Measurements from ENCODE around the gene ZCCHC24.

The ZCCHC24 gene

DNA sequence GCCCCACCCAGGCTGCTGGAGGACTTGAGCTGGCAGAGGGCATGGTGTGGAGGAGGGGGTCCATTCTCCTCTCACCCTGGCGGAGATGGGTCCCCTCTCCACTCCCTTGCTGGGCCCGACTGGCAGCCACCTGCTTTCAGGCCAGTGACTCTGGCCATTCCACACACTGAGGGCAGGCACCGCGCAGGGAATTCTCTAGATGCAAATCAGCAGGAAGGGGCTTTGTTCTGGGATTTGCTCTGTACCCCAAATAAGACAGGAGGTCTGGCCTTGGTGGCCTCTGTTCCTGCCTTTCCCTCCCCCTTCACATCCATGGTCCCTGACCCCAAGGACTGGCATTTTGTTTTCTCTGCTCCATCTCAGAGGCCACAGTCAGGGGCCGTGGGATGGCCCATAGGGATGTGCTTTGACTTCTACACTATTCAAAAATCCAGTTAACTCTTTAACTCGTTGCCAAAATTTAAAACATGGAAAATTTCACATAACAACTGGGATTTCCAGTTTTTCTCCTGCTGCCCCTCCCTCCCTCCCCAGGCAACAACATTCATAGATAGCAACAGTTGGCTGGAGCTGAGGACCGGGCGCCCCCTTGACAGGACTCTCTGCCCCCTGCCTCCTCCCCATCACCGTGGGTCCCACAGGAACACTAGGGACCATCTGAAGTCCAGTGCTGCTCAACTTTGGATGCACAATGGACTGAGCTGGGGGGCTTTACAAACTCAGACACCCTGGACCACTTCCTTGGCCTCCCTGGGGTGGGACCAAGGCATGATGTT, 64.3 kb downstream of the ZCCHC24 start:
- ATAC-seq = no peak

DNA sequence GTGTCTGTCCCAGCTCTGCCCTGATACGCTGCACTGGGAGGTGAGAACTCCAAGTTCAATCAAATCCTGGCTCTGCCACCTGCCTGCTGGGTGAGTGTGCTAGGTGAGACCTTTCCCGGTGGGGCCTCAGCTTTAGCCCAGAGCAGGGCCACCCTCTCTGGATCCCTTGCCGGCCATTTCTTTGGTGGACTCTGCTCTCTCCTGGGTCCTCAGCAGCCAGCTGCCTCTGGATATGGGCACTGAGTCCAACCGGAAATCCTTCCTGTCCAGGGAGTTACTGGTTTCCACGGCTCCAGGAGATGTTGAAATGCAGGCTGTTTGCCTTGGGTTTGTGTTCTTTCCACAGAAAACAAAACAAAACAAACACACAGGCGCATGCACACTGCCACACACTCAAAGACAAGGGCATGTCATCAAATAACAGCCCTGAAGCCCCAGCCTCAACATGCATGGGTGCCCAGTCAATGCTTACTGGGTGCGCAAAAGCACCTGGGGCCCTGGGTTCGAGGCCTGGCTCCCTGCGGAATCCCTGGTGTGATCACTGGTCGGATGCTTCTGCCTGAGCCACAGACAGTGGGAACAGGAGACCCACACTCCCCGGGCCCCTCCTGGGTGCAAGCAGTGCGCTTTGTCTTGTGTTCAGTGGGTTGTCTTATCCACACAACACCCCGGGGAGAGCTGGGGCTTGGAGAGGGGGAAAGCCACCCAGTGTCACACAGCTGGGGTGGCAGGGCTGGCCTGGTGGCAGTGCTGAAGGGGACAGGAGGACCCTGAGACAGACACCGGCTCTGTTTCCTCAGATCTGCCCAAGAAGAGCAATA, 65.1 kb downstream of the ZCCHC24 start:
- no peak for ATAC-seq

DNA sequence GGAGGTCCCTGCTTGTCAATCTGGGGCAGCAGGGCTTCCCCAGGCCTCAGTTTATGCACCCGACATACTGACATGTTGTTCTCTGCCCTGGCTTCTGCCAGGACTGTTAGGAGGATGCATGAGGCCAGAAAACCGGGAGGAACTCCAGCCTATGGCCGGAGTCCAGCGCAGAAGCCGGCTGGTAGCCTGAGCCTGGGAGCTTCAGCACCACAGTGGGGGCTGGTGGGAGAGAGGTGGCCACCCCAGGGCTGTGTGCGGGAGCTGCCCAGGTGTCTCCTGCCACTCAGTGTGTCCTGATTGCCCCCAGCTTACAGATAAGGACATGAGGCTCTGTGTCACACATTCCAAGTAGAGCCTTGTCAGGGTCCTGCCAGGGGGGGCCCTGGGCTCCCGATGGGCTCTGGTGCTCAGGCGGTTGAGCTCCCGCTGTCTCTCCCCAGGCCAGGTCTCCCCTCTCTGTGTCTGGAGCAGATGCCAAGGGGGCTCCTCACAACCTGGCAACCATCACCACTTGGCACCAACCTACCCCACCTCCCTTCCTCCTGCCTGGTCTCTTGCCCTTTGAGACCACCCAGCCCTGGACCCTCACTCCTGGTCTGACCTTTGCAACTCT, 65.8 kb downstream of the ZCCHC24 start:
- ATAC-seq = no peak

DNA sequence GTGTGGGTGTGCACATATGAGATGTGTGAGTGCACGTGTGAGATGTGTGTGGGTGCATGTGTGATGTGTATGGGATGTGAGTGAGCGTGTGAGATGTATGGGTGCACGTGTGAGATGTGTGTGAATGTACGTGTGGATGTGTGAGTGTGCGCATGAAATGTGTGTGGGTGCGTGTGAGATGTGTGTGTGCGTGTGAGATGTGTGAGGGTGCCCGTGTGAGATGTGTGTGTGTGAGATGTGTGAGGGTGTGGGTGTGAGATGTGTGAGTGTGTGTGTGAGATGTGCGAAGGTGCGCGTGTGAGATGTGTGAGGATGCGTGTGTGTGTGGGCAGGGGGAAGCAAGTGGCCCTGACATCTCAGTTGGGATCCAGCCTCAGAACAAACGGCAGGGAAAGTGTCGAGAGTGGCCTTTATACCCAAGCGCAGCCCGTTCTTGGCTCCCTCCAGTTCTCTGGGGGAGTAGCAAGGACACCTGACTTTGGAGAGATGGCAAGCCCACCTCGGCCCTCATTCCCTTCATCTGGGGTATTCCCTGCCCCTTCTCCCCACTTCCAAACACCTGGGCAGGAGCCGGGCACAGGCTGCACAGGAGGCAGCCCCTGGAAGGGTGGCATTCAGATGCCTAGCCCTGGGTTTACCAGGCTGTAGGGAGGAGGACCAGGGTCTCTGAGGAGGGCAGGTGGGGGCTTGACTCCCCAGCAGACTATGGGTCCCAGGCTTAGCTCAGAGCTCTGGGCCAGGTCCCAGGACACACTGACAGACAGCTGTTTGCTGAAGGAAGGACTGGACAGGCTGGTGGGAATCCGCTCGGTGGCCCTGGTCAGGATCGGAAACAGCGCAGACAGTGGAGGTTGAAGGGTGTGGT, 66.5 kb downstream of the ZCCHC24 start:
- ATAC-seq = no peak

DNA sequence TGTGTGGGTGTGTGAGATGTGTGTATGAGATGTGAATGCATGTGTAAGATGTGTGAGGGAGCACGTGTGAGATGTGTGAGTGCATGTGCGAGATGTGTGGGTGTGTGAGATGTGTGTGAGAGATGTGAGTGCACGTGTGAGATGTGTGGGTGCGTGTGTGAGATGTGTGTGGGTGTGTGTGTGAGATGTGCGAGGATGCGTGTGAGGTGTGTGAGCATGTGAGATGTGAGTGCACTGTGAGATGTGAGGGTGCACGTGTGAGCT, 67.1 kb downstream of the ZCCHC24 start:
- ATAC-seq = no peak

DNA sequence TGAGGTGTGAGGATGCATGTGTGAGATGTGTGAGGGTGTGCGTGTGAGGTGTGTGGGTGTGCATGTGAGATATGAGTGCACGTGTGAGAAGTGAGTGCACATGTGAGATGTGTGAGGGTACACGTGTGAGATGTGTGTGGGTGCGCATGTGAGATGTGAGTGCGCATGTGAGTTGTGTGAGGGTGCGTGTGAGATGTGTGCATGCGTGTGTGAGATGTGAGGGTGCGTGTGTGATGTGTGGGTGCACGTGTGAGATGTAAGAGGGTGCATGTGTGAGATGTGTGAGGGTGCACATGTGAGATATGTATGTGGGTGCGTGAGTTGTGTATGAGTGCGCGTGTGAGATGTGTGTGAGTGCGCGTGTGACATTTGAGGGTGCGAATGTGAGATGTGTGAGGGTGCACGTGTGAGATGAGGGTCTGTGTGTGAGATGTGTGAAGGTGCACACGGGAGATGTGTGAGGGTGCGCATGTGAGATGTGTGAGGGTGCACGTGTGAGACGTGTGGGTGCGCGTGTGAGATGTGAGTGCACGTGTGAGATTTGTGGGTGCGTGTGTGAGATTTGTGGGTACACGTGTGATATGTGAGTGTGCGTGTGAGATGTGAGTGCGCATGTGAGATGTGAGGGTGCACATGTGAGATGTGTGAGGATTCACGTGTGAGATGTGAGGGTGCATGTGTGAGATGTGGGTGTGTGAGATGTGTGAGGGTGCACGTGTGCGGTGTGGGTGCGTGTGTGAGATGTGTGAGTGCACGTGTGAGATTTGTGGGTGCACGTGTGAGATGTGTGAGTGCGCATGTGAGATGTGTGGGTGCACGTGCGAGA, 67.7 kb downstream of the ZCCHC24 start:
- no peak for ATAC-seq

DNA sequence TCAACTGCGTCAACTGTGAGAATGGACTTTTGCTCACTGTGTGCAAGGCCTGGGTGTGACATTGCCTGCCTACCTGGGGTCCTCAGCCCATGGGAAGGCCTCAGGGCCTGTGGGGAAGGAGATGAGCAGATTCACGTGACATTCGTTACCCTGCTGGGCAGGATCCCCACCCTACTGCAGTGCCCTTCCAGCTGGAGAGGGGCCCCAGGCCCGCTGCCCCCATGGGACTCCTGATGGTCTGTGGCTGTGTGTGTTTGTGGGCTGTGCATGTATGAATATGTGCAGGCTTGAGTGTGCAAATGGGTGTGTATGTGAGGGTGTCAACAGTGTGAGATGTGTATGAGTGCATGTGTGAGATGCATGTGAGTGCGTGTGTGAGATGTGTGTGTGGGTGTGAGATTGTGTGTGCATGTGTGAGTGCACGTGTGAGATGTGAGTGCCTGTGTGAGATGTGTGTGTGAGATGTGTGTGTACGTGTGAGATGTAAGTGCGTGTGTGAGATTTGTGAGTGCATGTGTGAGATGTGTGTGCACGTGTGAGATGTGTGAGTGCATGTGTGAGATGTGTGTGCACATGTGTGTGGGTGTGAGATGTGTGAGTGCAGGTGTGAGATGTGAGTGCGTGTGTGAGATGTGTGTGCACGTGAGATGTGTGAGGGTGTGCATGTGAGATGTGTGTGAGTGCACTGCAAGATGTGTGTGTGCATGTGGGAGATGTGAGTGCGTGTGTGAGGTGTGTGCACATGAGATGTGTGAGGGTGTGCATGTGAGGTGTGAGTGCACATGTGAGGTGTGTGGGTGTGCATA, 68.5 kb downstream of the ZCCHC24 start:
- no peak for ATAC-seq

DNA sequence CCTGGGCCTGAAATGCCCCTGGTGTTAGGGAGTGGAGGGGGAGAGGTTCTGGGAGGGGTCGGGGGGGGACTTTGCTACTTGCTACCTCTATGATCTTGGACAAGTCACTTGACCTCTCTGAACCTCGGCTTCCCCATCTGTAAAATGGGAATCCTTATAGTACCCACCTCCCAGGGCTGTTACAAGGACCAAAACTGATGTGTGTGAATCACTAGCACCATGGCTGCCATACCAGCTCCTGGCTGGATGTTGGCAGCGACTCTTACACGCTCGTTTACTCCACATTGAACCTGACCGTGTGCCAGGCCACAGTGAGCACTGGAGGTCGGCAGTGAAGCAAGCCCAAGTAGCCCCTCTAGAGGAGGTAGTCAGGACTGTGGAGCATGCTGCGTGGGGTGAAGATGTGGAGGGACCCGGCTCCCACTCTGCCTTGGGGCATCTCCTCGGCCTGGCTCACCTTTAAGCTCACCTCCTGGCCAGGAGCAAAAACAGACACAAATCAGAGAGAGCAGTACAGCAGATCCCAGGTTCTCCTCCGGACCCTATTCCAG, 69.3 kb downstream of the ZCCHC24 start:
- ATAC-seq = no peak

DNA sequence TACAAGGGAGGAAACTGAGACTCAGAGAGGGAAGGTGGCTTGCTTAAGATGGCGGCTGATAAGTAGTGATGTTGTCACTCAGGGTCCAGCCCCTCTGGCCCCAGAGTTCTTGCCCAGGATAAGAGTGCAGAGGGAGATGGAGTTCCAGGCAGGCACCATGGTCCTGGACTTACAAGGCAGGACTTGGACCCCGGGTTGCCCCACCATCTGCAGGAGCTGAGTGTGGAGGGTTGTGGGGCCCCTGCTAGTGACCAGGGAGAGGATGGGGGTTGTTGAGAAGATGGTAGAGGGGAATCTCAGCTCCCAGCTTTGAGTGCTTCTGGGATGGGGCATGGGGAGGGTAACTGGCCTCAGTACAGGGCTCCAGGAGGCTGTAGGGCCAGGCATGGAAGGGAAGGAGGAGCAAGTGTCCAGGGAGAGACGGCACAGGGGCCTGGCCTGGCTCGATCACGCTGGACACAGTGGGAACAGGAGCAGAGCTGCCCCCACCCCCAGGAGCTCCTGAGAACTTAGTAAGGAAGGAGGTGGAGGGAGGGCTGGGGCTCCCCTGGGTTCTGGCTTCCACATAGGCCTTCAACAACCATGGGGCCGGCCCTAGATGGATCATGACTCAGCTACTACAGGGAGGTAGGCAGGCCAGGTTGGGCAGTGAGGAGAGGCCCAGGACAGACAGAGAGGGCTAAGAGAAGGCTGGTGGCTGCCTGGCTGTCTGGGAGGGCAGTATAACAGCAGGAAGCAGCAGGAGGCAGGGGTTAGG, 69.9 kb downstream of the ZCCHC24 start:
- no peak for ATAC-seq

DNA sequence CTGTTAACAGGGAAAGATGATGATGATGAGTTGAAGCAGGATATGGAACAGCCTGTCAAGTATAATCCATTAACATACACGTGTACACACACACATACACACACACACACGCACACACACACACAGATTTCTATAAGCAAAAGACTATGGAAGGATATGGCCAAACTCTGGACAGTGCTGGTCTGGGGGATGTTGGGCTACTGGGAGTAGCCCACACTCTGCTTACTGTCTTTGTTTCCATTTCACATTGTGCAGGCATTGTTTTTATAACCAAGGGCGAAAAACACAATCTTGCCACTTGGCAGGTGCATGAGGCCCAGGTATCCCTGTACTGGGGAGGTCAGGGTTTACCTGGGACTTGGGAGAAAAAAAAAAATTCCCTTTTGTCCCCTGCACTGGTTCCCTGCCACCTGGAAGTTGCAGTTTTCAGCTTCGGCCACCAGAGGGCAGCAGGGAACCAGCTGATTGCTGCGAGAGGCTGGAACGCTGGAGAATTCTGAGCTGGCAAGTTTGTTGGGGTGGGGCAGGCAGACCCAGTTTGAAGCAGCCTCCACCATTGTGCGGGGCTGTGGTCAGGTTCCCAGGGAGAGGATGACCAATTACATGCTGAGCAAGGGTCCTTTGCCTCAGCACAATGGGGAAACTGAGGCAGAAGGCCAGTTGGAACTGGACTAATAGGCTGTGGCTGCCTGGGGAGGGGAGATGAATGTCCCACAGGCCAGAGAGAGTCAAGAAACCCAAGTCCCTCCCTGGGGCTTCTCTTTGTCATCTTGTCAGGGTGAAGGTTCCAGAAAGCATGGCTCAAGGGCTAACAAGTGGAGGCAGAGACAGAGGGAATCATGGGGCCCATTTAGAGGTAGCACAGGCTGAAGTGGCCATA, 70.9 kb downstream of the ZCCHC24 start:
- ATAC-seq = peak; percentile 65 to 72

DNA sequence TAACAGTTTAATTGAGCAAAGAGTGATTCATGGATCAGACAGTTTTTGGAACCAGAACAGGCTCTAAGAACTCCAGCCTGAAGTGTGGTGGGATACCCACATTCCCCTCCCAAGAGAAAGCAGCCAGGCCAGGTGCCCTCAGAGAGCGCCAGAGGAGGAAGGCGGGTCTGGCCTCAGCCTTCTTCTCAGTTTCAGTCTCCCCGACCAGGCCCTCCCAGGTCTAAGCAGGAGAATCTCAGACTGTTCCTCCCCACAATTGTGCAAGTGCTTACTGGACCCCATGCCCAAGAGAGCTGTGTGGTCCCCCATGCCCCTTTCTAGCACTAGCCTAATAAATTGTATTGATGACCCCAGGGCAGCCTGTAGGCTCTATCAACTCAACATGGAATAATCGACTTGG, 72.6 kb downstream of the ZCCHC24 start:
- no peak for ATAC-seq

DNA sequence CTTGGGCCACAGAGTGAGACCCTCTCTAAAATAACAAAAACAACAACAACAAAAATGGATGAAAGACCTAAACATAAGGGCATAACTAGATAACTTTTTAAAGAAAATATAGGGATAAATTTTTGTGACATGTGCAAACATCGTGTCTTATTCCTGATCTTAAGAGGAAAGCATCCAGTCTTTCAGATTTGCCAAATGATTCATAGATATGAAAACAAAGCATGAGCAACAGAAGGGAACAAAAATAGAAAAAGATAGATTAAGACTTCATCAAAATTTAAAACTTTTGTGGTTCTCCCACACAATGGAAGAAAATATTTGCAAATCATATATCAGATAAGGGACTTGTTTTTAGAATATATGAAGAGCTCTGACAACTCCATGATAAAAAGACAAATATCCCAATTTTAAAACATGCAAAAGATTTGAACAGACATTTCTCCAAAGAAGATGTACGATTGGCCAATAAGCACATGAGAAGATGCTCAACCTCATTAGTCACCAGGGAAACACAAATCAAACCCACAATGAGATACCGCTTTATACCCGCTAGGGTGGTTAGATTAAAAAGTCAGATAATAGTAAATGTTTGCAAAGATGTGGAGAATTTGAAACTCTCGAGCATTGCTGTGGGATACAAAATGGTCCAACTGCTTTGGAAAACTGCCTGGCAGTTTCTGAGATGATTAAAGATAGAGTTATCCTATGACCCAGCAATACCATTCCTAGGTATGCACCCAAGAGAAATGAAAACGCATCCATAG, 77.8 kb downstream of the ZCCHC24 start:
- ATAC-seq = no peak

DNA sequence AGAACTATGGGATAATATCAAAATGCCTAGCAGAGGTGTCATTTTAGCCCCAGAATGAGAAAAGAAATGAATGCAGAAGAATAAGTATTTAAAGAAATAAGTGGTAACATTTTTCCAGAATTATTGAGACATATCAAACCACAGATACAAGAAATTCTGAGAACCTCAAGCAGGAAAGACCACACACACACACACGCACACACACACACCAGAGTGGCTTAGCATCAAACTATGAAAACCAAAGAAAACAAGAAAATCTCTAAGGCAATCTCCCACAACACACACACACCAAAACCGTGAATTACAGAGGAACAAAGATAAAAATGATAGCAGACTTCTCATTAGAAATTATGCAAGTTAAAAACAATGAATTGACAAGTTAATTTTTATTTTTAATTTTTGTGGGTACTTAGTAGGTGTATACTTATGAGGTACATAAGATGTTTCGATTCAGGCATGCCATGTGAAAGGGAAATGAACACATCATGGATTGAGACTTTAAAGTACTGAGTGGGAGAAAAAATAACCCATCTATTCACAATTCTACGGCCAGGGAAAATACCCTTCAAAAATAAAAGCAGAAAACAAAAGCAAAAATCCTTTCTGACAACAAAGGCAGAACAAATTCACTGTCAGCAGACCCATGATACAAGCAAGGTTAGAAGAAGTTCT, 83.6 kb downstream of the ZCCHC24 start:
- ATAC-seq = no peak

DNA sequence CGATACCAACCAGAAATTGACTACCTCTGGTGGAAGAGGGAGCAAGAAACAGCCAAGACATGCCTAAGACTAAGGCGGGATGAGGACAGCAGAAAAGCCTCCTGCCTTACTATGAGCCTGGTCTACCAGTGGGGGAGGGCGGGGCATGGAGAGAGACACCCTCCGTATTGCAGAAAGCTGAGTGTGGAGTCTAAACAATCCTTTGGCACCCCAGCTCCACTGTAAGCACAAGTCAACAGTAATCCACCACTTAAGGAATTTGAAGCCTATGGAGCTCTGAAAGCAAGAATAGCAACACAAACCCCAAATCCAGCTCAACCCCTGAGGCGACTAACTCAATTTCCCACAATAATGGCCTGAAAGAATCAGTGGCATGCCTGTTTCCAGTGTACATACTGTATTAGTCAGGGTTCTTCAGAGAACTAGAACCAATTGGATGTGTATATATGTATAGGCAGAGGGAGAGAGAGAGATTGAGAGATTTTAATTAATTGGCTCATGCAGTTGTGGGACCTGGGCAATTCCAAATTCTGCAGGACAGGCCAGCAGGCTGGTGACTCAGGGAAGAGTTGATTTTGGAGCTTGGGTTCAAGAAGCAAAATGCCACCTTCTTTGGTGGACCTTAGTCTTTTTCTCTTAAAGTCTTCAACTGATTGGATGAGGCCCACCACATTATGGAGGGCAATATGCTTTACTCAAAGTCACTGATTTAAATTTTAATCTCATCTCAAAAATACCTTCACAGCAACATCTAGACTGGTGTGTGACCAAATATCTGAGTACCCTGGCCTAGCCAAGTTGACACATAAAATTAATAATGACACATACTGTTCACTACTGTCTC, 84.7 kb downstream of the ZCCHC24 start:
- ATAC-seq = no peak

DNA sequence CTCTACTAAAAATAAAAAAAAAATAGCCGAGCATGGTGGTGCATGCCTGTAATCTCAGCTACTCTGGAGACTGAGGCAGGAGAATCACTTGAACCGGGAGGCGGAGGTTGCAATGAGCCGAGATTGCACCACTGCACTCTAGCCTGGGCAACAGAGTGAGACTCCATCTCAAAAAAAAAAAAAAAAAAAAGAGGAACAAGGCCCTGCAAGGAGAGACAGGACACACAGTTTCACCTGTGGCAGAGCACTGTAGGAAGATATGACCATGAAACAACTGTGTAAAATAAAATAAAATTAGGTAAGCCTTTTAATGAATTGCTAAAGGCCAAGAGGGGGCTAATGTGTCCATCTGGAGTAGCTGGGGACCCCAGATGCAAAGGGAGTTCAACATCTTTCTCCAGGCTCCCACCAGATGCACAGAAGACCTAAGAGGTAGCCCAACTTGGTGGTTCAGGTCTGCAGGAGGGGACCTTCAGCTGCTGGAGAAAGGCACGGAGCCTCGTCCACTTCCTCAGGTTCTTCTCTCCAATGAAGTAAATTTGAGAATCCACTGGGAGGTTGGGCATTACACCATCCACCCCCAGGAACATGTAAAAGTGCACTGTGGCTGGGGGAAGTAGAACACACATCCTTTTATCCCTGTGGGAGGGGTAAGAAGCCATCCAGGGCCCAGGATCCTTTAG, 85.5 kb downstream of the ZCCHC24 start:
- ATAC-seq = no peak

DNA sequence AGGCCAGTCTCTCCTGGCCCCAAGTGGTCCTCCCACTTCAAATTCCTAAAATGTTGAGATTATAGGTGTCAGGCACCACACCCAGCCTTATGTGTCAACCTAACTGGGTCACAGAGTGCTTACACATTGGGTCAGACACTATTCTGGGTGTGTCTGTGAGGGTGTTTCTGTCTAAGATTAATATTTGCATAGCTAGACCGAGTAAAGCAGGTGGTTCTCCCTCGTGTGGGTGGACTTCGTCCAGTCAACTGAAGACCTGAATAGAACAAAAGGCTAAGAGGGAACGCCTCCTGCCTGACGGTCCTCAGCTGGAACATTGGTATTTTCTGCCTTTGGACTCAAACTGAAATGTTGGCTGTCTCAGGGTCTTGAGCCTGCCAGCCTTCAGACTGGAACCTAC, 86.6 kb downstream of the ZCCHC24 start:
- ATAC-seq = no peak
